GM20431 (cell line): ENCODE results near the gene CLIC1.

Experiments
- in situ Hi-C: fragments of 300-500 bp; cut with MseI, MboI; formaldehyde crosslinking; loops from one replicate; pipeline ENCODE4 v1.15.0; 2020; ENCODE audit warnings: low sequenced_read_pairs; ENCODE audit not compliant: unreplicated experiment

Gene CLIC1

GRCh38 chr6:31707701-31708100, 28.6 kb downstream of the CLIC1 start:
- in situ Hi-C loops = no loop called here

- in situ Hi-C loops = no loop called here
Observed at GRCh38 chr6:31706599-31706998, 29.7 kb downstream of the CLIC1 start, which contains the start of gene LY6G6F. Gene LY6G6F, plus strand, starts transcription at chr6:31706866. Its CDS starts 41 bp downstream, at chr6:31706907.

GRCh38 chr6:31705931-31706330, 30.4 kb downstream of the CLIC1 start:
- in situ Hi-C loops = no loop called here

GRCh38 chr6:31702819-31703716, 33.3 kb downstream of the CLIC1 start, which contains the start of gene ABHD16A:
Gene ABHD16A, minus strand, starts transcription at chr6:31703324. Its CDS starts 43 bp downstream, at chr6:31703281.
- in situ Hi-C loops = no loop called here

- in situ Hi-C loops = no loop called here
Observed at GRCh38 chr6:31702405-31702818, 33.9 kb downstream of the CLIC1 start.

GRCh38 chr6:31701666-31702404, 34.5 kb downstream of the CLIC1 start:
- in situ Hi-C loops = no loop called here

- in situ Hi-C loops = no loop called here
Observed at GRCh38 chr6:31700740-31701401, 35.5 kb downstream of the CLIC1 start.

GRCh38 chr6:31697555-31697954, 38.8 kb downstream of the CLIC1 start:
- in situ Hi-C loops = no loop called here

GRCh38 chr6:31693535-31693934, 42.8 kb downstream of the CLIC1 start:
- in situ Hi-C loops = no loop called here

GRCh38 chr6:31692886-31693285, 43.4 kb downstream of the CLIC1 start:
- in situ Hi-C loops = no loop called here

- in situ Hi-C loops = no loop called here
Observed at GRCh38 chr6:31692353-31692752, 44.0 kb downstream of the CLIC1 start.

GRCh38 chr6:31691564-31692108, 44.7 kb downstream of the CLIC1 start:
- in situ Hi-C loops = no loop called here

- in situ Hi-C loops = no loop called here
Observed at GRCh38 chr6:31691078-31691463, 45.3 kb downstream of the CLIC1 start.

- in situ Hi-C loops = no loop called here
Observed at GRCh38 chr6:31690231-31691077, 45.9 kb downstream of the CLIC1 start.

GRCh38 chr6:31689249-31690110, 46.9 kb downstream of the CLIC1 start:
- in situ Hi-C loops = no loop called here

- in situ Hi-C loops = no loop called here
Observed at GRCh38 chr6:31687860-31688693, 48.3 kb downstream of the CLIC1 start.

- in situ Hi-C loops = no loop called here
Observed at GRCh38 chr6:31687321-31687720, 49.0 kb downstream of the CLIC1 start.

- in situ Hi-C loops = no loop called here
Observed at GRCh38 chr6:31686483-31686882, 49.8 kb downstream of the CLIC1 start.
